IMR-90 (cell line): Measurements from ENCODE around the gene ZNF853. TPM values are rescaled to one million over a fixed set of nuclear protein-coding genes. Genes with fewer than 3 reads are reported as not detected.

ENCODE experiments used
- ATAC-seq: fragments of 200-7000 bp; cut with Tn5 transposase; 2 replicates; pipeline ENCODE4 v1.9.1; 2020; ENCODE audit warnings: low read depth, mild to moderate bottlenecking, moderate library complexity
- BruUV-seq: library from RNA; stranded (reverse); fragments of 400-500 nt; replicated peaks from 2 replicates; lab custom pipeline; 2021; lab: Mats Ljungman, UMichigan
- CTCF ChIA-PET: fragments of 300-600 bp; formaldehyde crosslinking; extraction: SDS; loops from one replicate; lab custom pipeline; 2021; ENCODE audit warnings: antibody characterized with exemption; lab: Yijun Ruan, JAX
- POLR2A ChIA-PET: fragments of 300-600 bp; sonication (Branson Sonifier 250); formaldehyde crosslinking; loops from one replicate; lab custom pipeline; 2022; ENCODE audit warnings: antibody characterized with exemption; ENCODE audit not compliant: unreplicated experiment; lab: Charles Lee
- DNase-seq: peaks from one replicate; pipeline ENCODE4 v3.0.0; 2013
- H2AFZ ChIP-seq: replicated peaks from 2 replicates; pipeline ENCODE3; 2013; ENCODE audit warnings: low read length, mild to moderate bottlenecking; ENCODE audit not compliant: poor library complexity
- H2AK5ac ChIP-seq: 2 replicates; pipeline ENCODE4 v1.6.1; 2013; ENCODE audit warnings: low read depth, low read length, inconsistent platforms
- H2AK9ac ChIP-seq: replicated peaks from 2 replicates; pipeline ENCODE3; 2013; ENCODE audit warnings: mild to moderate bottlenecking, low read depth, low read length, moderate library complexity; ENCODE audit not compliant: poor library complexity
- H2BK120ac ChIP-seq: 2 replicates; pipeline ENCODE4 v1.6.1; 2013; ENCODE audit warnings: low read depth, low read length, inconsistent platforms
- H2BK15ac ChIP-seq: 3 replicates; pipeline ENCODE4 v1.6.1; 2013; ENCODE audit warnings: low read depth, low read length, inconsistent platforms
- H2BK20ac ChIP-seq: 2 replicates; pipeline ENCODE4 v1.6.1; 2013; ENCODE audit warnings: low read depth, mild to moderate bottlenecking, inconsistent platforms, low read length, moderate library complexity
- H2BK5ac ChIP-seq: 2 replicates; pipeline ENCODE4 v1.6.1; 2013; ENCODE audit warnings: mild to moderate bottlenecking, low read depth, low read length, inconsistent platforms; ENCODE audit not compliant: poor library complexity, severe bottlenecking
- H3K14ac ChIP-seq: replicated peaks from 2 replicates; pipeline ENCODE4 v1.6.1; 2013; ENCODE audit warnings: low read depth, low read length, inconsistent platforms
- H3K18ac ChIP-seq: 2 replicates; pipeline ENCODE4 v1.6.1; 2013; ENCODE audit warnings: low read depth, low read length, control low read depth
- H3K23ac ChIP-seq: 2 replicates; pipeline ENCODE4 v1.6.1; 2013; ENCODE audit warnings: low read depth, low read length, inconsistent platforms
- H3K27ac ChIP-seq: 2 replicates; pipeline ENCODE4 v1.5.1; 2013; ENCODE audit warnings: mild to moderate bottlenecking, control low read depth, low read length; ENCODE audit not compliant: insufficient read depth
- H3K27me3 ChIP-seq: 2 replicates; pipeline ENCODE4 v1.6.1; 2013; ENCODE audit warnings: low read length; ENCODE audit not compliant: control insufficient read depth, insufficient read depth
- H3K36me3 ChIP-seq: 2 replicates; pipeline ENCODE4 v1.6.1; 2013; ENCODE audit warnings: low read length, mixed read lengths; ENCODE audit not compliant: control insufficient read depth, insufficient read depth
- H3K4ac ChIP-seq: 2 replicates; pipeline ENCODE4 v1.6.1; 2013; ENCODE audit warnings: low read depth, low read length, inconsistent platforms
- H3K4me1 ChIP-seq: 2 replicates; pipeline ENCODE4 v1.6.1; 2013; ENCODE audit warnings: low read length, mixed read lengths; ENCODE audit not compliant: control insufficient read depth, insufficient read depth
- H3K4me2 ChIP-seq: 2 replicates; pipeline ENCODE4 v1.6.1; 2013; ENCODE audit warnings: low read depth, mild to moderate bottlenecking, control low read depth, low read length, moderate library complexity
- H3K4me3 ChIP-seq: 2 replicates; pipeline ENCODE4 v1.5.1; 2013; ENCODE audit warnings: low read depth, mild to moderate bottlenecking, control low read depth, low read length, moderate library complexity; ENCODE audit not compliant: insufficient read depth
- H3K56ac ChIP-seq: 2 replicates; pipeline ENCODE4 v1.6.1; 2013; ENCODE audit warnings: low read length, inconsistent platforms; ENCODE audit not compliant: insufficient read depth; ENCODE audit errors: extremely low read depth
- H3K79me1 ChIP-seq, 2 experiments: 2 replicates each; pipeline ENCODE4 v1.6.1; 2013; ENCODE audit warnings: low read length in 2 of 2, inconsistent platforms in 1 of 2, low read depth in 1 of 2
- H3K9ac ChIP-seq: 2 replicates; pipeline ENCODE4 v1.6.1; 2013; ENCODE audit warnings: low read depth, low read length, control low read depth
- H3K9me1 ChIP-seq: 2 replicates; pipeline ENCODE4 v1.6.1; 2013; ENCODE audit warnings: low read length, inconsistent platforms; ENCODE audit not compliant: insufficient read depth
- H3K9me3 ChIP-seq: 2 replicates; pipeline ENCODE4 v1.6.1; 2013; ENCODE audit warnings: low read length; ENCODE audit not compliant: control insufficient read depth, insufficient read depth
- H4K20me1 ChIP-seq: 2 replicates; pipeline ENCODE4 v1.6.1; 2013; ENCODE audit warnings: low read length, inconsistent platforms; ENCODE audit not compliant: insufficient read depth
- H4K5ac ChIP-seq: 2 replicates; pipeline ENCODE4 v1.6.1; 2013; ENCODE audit warnings: mild to moderate bottlenecking, low read depth, low read length, control low read depth
- H4K8ac ChIP-seq, 2 experiments: 2 replicates each; pipeline ENCODE4 v1.6.1; 2013; ENCODE audit warnings: low read depth in 2 of 2, low read length in 2 of 2, control low read depth in 1 of 2, inconsistent platforms in 1 of 2
- H4K91ac ChIP-seq: 2 replicates; pipeline ENCODE4 v1.6.1; 2013; ENCODE audit warnings: low read depth, low read length, inconsistent platforms; ENCODE audit not compliant: insufficient read depth
- BHLHE40 ChIP-seq: fragments of 150-350 bp; IDR thresholded peaks from 2 replicates; pipeline ENCODE4 v1.6.1; 2016; ENCODE audit warnings: mild to moderate bottlenecking, low read depth, low read length
- CEBPB ChIP-seq: IDR thresholded peaks from 2 replicates; pipeline ENCODE4 v1.6.1; 2012; ENCODE audit warnings: low read depth, low read length, improper control_type of control experiment
- CHD1 ChIP-seq: IDR thresholded peaks from 2 replicates; pipeline ENCODE4 v1.6.1; 2012; ENCODE audit warnings: low read depth, low read length, improper control_type of control experiment
- CTCF ChIP-seq: conservative IDR thresholded peaks from 2 replicates; pipeline ENCODE4 v1.5.1; 2012; ENCODE audit warnings: mild to moderate bottlenecking, low read depth, low read length, improper control_type of control experiment
- ELK1 ChIP-seq: fragments of 150-350 bp; IDR thresholded peaks from 2 replicates; pipeline ENCODE4 v1.6.1; 2016; ENCODE audit warnings: low read depth, mild to moderate bottlenecking, low read length, moderate library complexity, borderline replicate concordance
- FOS ChIP-seq: fragments of 150-350 bp; IDR thresholded peaks from 2 replicates; pipeline ENCODE4 v1.6.1; 2016; ENCODE audit warnings: low read depth, low read length
- MAFK ChIP-seq: IDR thresholded peaks from 2 replicates; pipeline ENCODE4 v1.6.1; 2012; ENCODE audit warnings: low read depth, low read length, improper control_type of control experiment
- MAZ ChIP-seq: IDR thresholded peaks from 2 replicates; pipeline ENCODE4 v1.6.1; 2012; ENCODE audit warnings: low read depth, mild to moderate bottlenecking, low read length, improper control_type of control experiment, moderate library complexity, borderline replicate concordance
- MXI1 ChIP-seq: IDR thresholded peaks from 2 replicates; pipeline ENCODE4 v1.6.1; 2012; ENCODE audit warnings: low read depth, mild to moderate bottlenecking, low read length, moderate library complexity, borderline replicate concordance
- NFE2L2 ChIP-seq: fragments of 150-350 bp; IDR thresholded peaks from 2 replicates; pipeline ENCODE4 v1.6.1; 2016; ENCODE audit warnings: low read depth, mild to moderate bottlenecking, low read length
- POLR2A ChIP-seq: IDR thresholded peaks from 2 replicates; pipeline ENCODE4 v1.6.1; 2012; ENCODE audit warnings: mild to moderate bottlenecking, low read depth, low read length
- RAD21 ChIP-seq: IDR thresholded peaks from 2 replicates; pipeline ENCODE4 v1.6.1; 2012; ENCODE audit warnings: low read length, improper control_type of control experiment
- RCOR1 ChIP-seq: IDR thresholded peaks from 2 replicates; pipeline ENCODE4 v1.6.1; 2012; ENCODE audit warnings: mild to moderate bottlenecking, low read length, improper control_type of control experiment; ENCODE audit not compliant: insufficient replicate concordance
- RFX5 ChIP-seq: IDR thresholded peaks from 2 replicates; pipeline ENCODE4 v1.8.0; 2012; ENCODE audit warnings: low read depth, mild to moderate bottlenecking, low read length, moderate library complexity
- SMC3 ChIP-seq: fragments of 150-350 bp; IDR thresholded peaks from 2 replicates; pipeline ENCODE4 v1.6.1; 2016; ENCODE audit warnings: low read depth, mild to moderate bottlenecking, antibody characterized with exemption, low read length, moderate library complexity
- WGBS, 2 experiments: methylation state at CpG; one replicate each; pipeline versions ENCODE4 v1.1.5 to v1.1.7; 2013; ENCODE audit warnings: missing lambda C conversion rate in 2 of 2; ENCODE audit not compliant: insufficient read length in 1 of 2; ENCODE audit errors: extremely low coverage in 2 of 2; 5-methylcytosine and 5-hydroxymethylcytosine counted together
- dilution Hi-C: fragments of 300-500 bp; cut with HindIII; formaldehyde crosslinking; loops from one replicate; pipeline ENCODE4 v1.14.3; 2018; ENCODE audit warnings: low sequenced_read_pairs; ENCODE audit not compliant: unreplicated experiment
- in situ Hi-C: fragments of 300-500 bp; cut with MboI; formaldehyde crosslinking; loops from 3 replicates; pipeline ENCODE4 v1.14.3; 2019; ENCODE audit warnings: low sequenced_read_pairs, inconsistent platforms, mixed read lengths
- intact Hi-C: fragments of 100-400 bp; cut with micrococcal nuclease; formaldehyde crosslinking; loops from 2 replicates; pipeline ENCODE4 v1.10.0; 2022
- polyA plus RNA-seq, 3 experiments: library from polyadenylated mRNA; depleted of rRNA; stranded (reverse); fragments of >200 nt; gene quantifications; 2 replicates each; pipeline ENCODE4 v1.2.3, GENCODE V29; 2012; ENCODE audit warnings: low replicate concordance in 1 of 3
- total RNA-seq: library from RNA; depleted of rRNA; stranded (reverse); fragments of >200 nt; gene quantifications from 2 replicates; pipeline ENCODE4 v1.2.3, GENCODE V29; 2012
- TF ChIP-seq, protein P1 (sequence below): fragments of 150-350 bp; IDR thresholded peaks from 2 replicates; pipeline ENCODE4 v1.6.1; 2017; ENCODE audit warnings: mild to moderate bottlenecking, antibody characterized with exemption, low read length, low read depth

Gene ZNF853
- total and polyA plus RNA-seq, 2 of the 4 experiments (the other 2 are of a cell fraction): 3.4 TPM

GRCh38 chr7:6608794-6609193, 6.6 kb upstream of the ZNF853 start:
- intact Hi-C loops (no loop called here), dilution Hi-C loops (no loop called here), in situ Hi-C loops (no loop called here)
- Histone ChIP-seq H4K5ac (no peak overlapping the region), H3K4me2 (no peak overlapping the region), H3K36me3 (peaks cover 18% of the 10 kb centered on the region; the same call in 1 of the 2 replicates), H2BK15ac (no peak overlapping the region), H3K9me1 (no peaks in the 10 kb centered on the region), H2BK120ac (no peak overlapping the region), H4K8ac (no peak overlapping the region), H3K56ac (no peak overlapping the region), H3K23ac (no peak overlapping the region), H3K27me3 (no peaks in the 10 kb centered on the region; the same call in 1 of the 2 replicates), H3K18ac (no peak overlapping the region), H3K14ac (no peak overlapping the region), H3K79me1 (0 out of 4 replicates have a peak, but pooled peaks cover 0 to 1% of the 10 kb centered on the region in 2 experiments), H3K4me1 (no peaks in the 10 kb centered on the region), H2BK20ac (no peak overlapping the region), H2BK5ac (no peak overlapping the region), H3K4me3 (no peak overlapping the region), H2AFZ (no peak overlapping the region), H3K9ac (no peak overlapping the region), H3K4ac (no peak overlapping the region), H2AK9ac (no peak overlapping the region), H4K91ac (no peak overlapping the region), H2AK5ac (no peak overlapping the region), H3K27ac (no peak overlapping the region), H4K20me1 (no peaks in the 10 kb centered on the region), H3K9me3 (no peaks in the 10 kb centered on the region)
- BruUV-seq: no TSS peak
- POLR2A ChIA-PET: no interaction called here
- no peak for ATAC-seq
- TF ChIP-seq CEBPB (no peak), MAFK (no peak), RFX5 (no peak), SMC3 (no peak), RAD21 (no peak), NFE2L2 (no peak), POLR2A (no peak), CHD1 (no peak), RCOR1 (no peak), FOS (no peak), BHLHE40 (no peak), ELK1 (no peak), MAZ (no peak), MXI1 (no peak), CTCF (no peak)
- TF ChIP-seq, protein P1, sequence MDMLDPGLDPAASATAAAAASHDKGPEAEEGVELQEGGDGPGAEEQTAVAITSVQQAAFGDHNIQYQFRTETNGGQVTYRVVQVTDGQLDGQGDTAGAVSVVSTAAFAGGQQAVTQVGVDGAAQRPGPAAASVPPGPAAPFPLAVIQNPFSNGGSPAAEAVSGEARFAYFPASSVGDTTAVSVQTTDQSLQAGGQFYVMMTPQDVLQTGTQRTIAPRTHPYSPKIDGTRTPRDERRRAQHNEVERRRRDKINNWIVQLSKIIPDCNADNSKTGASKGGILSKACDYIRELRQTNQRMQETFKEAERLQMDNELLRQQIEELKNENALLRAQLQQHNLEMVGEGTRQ: no peak
- no peak for DNase-seq
- WGBS, 2 experiments: 88% methylated on average over 5 of the region's 12 CpGs; no CpG with 5 or more reads in 1 of the 2 experiments
- CTCF ChIA-PET: interaction anchor here (0.5 to 1.0 kb wide), 2 partner anchors 18 to 29 kb away, joined by 3 read pairs; partner anchors contain the start of gene INTS15
